Psoas muscle (tissue), 8 donors: ENCODE measurements around the gene SGMS1. TPM values are rescaled to one million over a fixed set of nuclear protein-coding genes. Genes with fewer than 3 reads are reported as not detected.
"Not testable (repeated sequence)": the region's sequence is repeated elsewhere in the genome, so short reads cannot be mapped to it uniquely, and the experiment has no call there.

Experiments
- ATAC-seq, 4 donors: fragments of 200-7000 bp; cut with Tn5 transposase; one replicate each; pipeline ENCODE4 v1.9.1; 2020; ENCODE audit warnings: moderate library complexity in 3 of 4, mild to moderate bottlenecking in 2 of 4
- DNase-seq, 2 donors: peaks; one replicate each; pipeline ENCODE4 v3.0.0-alpha.2; 2020
- H3K27ac ChIP-seq: fragments of 200-600 bp; one replicate; pipeline ENCODE4 v1.8.0; 2022
- H3K27me3 ChIP-seq, 3 donors: fragments of 200-600 bp in 1 of 3; one replicate each; pipeline versions ENCODE4 v1.6.1 to v1.8.0; 2013 to 2022; ENCODE audit warnings: low read length in 2 of 3, mild to moderate bottlenecking in 2 of 3, moderate library complexity in 1 of 3; ENCODE audit not compliant: insufficient read depth in 3 of 3
- H3K36me3 ChIP-seq, 2 donors: fragments of 200-600 bp in 1 of 2; one replicate each; pipeline versions ENCODE4 v1.6.1 to v1.8.0; 2013 to 2022; ENCODE audit warnings: low read depth in 1 of 2, mild to moderate bottlenecking in 1 of 2, moderate library complexity in 1 of 2; ENCODE audit not compliant: insufficient read depth in 1 of 2
- H3K4me1 ChIP-seq: fragments of 200-600 bp; one replicate; pipeline ENCODE4 v1.8.0; 2022
- H3K4me3 ChIP-seq: fragments of 200-600 bp; one replicate; pipeline ENCODE4 v1.8.0; 2022; ENCODE audit warnings: mild to moderate bottlenecking
- H3K9me3 ChIP-seq: fragments of 200-600 bp; one replicate; pipeline ENCODE4 v1.8.0; 2022
- CTCF ChIP-seq: fragments of 200-600 bp; IDR thresholded peaks from one replicate; pipeline ENCODE4 v1.8.0; 2022; ENCODE audit warnings: antibody characterized with exemption
- WGBS, 3 donors: extraction: QIAGEN DNeasy Blood & Tissue Kit; methylation state at CpG; one replicate each; pipeline versions ENCODE4 v1.1.6 to v1.1.7; 2013; 5-methylcytosine and 5-hydroxymethylcytosine counted together
- intact Hi-C, 2 donors: fragments of 100-400 bp; cut with DNase I; formaldehyde crosslinking; loops; one replicate each; pipeline versions ENCODE4 v1.11.0 to v1.14.2; 2022
- polyA plus RNA-seq, 3 donors: library from polyadenylated mRNA; stranded (reverse); fragments of 200-250 nt; gene quantifications; one replicate each; pipeline ENCODE4 v1.2.3, GENCODE V29; 2013
- total RNA-seq, 4 donors: library from RNA; stranded (reverse); fragmentation: NEBNext Ultra II Directional in 2 of 4; extraction: Animal tissue kit (Norgen Biotek cat#: 25700) in 2 of 4; gene quantifications; one replicate each; pipeline versions ENCODE4 v1.2.1 to v1.2.4, GENCODE V29; 2021 to 2023
- donor health status: healthy with polysubstance abuse.
- donor health status: DM: no; HTN: no; CAD: no; lungs with moderate emphysema.
- donor health status: Bipolar disorder and iron deficiency.
- donor health status: healthy.
- donor health status: DM: yes; HTN: yes; CAD: no.
- donor health status: DM: no; HTN: no; CAD: no.
- donor health status: DM: no; HTN: no; CAD: no.
- donor health status: DM: yes; HTN: yes; CAD: no.

SGMS1 gene
- total and polyA plus RNA-seq, 7 donors, result 6.2 to 16.7 (median 11.3) TPM

DNA sequence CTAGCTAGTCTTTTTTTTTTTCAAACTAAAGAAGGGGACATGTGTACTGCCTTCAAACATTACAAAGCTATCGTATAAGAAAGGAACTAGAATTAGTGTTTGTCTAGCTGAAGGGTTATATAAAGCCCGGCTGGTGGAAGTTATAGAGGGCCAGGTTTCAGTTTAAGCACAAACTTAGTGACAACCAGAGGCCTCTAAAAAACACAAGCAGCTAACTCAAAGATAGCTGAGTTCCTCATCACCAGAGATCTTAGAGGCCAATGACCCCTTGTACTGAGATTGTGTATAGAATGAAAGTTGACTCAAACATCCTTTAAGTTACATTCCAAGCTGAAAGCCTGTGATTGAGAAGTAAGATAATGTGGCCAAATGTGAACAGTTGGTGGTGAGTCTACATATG, 28.1 kb upstream of the SGMS1 start:
- no peak overlapping the region for H3K27ac ChIP-seq
- no peaks in the 10 kb centered on the region for H3K36me3 ChIP-seq
- no peaks in the 10 kb centered on the region for H3K27me3 ChIP-seq
- intact Hi-C loops, result no loop called here
- DNase-seq, result no peak
- H3K4me1 ChIP-seq, result peaks cover 5% of the 10 kb centered on the region
- no peak for TF ChIP-seq CTCF
- H3K4me3 ChIP-seq, result no peak overlapping the region
- WGBS, 3 donors, result 84 to 92% (median 87%) methylated on average over 2 of the region's 2 CpGs
- ATAC-seq, result no peak
- no peaks in the 10 kb centered on the region for H3K9me3 ChIP-seq

- no peaks in the 10 kb centered on the region for H3K9me3 ChIP-seq
- H3K36me3 ChIP-seq, result no peaks in the 10 kb centered on the region
- intact Hi-C loops, result no loop called here
- DNase-seq (no peak), ATAC-seq (no peak)
- WGBS, 3 donors, result 90 to 98% (median 92%) methylated on average over 3 of the region's 3 CpGs
- no peak overlapping the region for H3K27ac ChIP-seq
- H3K4me3 ChIP-seq, result no peak overlapping the region
- TF ChIP-seq CTCF, result no peak
- no peaks in the 10 kb centered on the region for H3K27me3 ChIP-seq
- H3K4me1 ChIP-seq, result peaks cover 5% of the 10 kb centered on the region
These were observed 26.7 kb upstream of the SGMS1 start for GRCh38 chr10:50650481-50650880.

DNA sequence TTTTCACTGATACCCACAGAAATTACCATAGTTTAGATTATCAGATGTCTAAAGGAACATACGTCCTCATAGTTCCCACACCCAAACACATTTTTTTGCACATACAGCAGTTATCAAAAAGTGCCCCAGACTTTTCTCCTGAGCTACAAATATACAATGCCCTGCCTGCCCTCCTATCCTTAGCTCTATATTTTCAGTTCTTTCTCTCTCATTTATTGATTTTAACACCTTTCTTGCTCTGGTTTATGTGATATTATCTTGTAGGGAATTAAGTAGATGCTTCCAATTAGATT, 25.1 kb upstream of the SGMS1 start:
- no peaks in the 10 kb centered on the region for H3K27me3 ChIP-seq
- intact Hi-C loops, result no loop called here
- ATAC-seq, result no peak
- no peaks in the 10 kb centered on the region for H3K9me3 ChIP-seq
- no peak for TF ChIP-seq CTCF
- DNase-seq, result no peak
- no peak overlapping the region for H3K4me3 ChIP-seq
- H3K27ac ChIP-seq, result no peak overlapping the region
- H3K36me3 ChIP-seq, result no peaks in the 10 kb centered on the region
- peaks cover 5% of the 10 kb centered on the region for H3K4me1 ChIP-seq
- WGBS, 3 donors, result 71 to 84% (median 75%) methylated on average over 1 of the region's 1 CpG

DNA sequence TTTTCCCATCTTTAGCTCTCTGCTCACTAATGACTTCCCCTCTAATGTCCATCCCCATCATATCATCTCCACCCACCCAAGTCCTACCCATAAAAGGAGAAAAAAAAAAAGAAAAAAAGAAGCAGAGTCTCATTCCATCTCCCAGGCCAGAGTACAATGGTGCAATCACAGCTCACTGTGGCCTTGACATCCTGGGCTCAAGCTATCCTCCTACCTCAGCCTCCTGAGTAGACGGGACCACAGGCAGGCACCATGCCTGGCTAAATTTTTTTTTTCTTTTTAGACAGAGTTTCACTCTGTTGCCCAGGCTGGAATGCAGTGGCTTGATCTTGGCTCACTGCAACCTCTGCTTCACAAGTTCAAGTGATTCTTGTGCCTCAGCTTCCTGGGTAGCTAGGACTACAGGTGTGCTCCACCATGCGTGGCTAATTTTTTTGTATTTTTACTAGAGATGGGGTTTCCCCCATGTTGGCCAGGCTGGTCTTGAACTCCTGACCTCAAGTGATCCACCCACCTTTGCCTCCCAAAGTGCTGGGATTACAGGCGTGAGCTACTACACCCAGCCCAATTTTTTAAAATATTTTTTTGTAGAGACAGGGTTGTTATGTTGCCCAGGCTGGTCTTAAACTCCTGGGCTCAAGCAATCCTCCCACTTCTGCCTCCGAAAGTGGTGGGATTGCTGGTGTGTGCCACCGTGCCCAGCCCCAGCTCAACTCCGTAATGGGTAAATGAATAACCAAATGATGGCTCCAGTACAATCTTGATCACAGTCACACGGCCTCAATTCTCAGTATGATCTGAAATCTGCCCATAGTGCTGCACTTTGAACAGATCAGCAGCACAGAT, 24.6 kb upstream of the SGMS1 start:
- H3K27ac ChIP-seq, result no peak overlapping the region
- no peaks in the 10 kb centered on the region for H3K9me3 ChIP-seq
- intact Hi-C loops, result no loop called here
- H3K4me3 ChIP-seq, result no peak overlapping the region
- no peaks in the 10 kb centered on the region for H3K27me3 ChIP-seq
- H3K36me3 ChIP-seq, result no peaks in the 10 kb centered on the region
- peaks cover 5% of the 10 kb centered on the region for H3K4me1 ChIP-seq
- WGBS, 3 donors, result 86 to 92% (median 91%) methylated on average over 7 of the region's 7 CpGs
- no peak for TF ChIP-seq CTCF
- no peak for ATAC-seq
- DNase-seq, result no peak

- DNase-seq, H3K36me3 ChIP-seq, H3K4me1 ChIP-seq, H3K27me3 ChIP-seq, H3K27ac ChIP-seq, intact Hi-C loops, H3K9me3 ChIP-seq, ATAC-seq, H3K4me3 ChIP-seq: not testable (repeated sequence)
- WGBS, 3 donors, result 87 to 98% (median 89%) methylated on average over 1 of the region's 1 CpG
These were observed 23.6 kb upstream of the SGMS1 start for GRCh38 chr10:50647350-50647749.
